Measurements from ENCODE around the gene LEKR1. TPM values are rescaled to one million over a fixed set of nuclear protein-coding genes. Genes with fewer than 3 reads are reported as not detected.

LEKR1 gene
- 0.81 and 2.8 TPM in 2 replicates for total RNA-seq (ENCODE audit: low replicate concordance)

DNA sequence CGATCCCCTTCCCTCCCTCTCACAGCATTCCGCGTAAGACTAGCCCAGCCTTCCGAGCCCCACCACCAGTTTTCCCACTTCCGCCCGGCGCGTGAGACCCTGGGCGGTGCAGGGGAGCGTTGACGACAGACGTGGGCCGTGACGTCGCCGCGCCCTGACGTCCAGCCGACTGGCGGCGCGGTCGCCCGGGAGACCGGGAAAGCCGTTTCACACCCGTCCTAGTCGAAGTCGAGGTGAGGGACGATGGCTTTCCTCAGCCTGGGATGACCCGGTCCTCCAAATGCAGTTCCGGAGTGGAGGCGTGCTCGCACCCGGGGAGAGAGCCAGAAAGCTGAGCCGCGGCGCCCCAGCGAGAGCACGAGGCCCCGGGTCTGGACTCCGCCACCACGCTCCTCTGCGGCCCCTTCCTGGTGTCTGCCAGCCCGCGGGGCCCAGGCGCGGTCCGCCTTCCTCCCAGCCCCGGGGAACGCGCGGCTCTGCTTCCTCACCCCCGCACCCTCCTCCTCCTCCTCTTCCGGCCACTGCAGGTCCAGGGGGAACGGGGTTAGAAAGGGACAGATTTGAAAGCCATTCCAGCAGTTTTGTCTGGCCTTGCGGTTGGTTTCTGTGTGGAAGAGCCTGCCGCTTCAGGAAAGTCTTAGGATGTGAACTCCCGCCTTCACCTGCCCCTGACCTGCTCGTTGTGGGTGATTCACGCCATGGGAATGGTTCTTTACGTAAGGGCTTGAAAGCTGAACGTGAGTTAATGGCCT, at the start of gene LEKR1:
LEKR1 (plus strand) TSS at position 210 of the 752 bp plus-strand sequence. CDS start 2,977 bp downstream, outside the sequence.
- TF ChIP-seq, protein P1, sequence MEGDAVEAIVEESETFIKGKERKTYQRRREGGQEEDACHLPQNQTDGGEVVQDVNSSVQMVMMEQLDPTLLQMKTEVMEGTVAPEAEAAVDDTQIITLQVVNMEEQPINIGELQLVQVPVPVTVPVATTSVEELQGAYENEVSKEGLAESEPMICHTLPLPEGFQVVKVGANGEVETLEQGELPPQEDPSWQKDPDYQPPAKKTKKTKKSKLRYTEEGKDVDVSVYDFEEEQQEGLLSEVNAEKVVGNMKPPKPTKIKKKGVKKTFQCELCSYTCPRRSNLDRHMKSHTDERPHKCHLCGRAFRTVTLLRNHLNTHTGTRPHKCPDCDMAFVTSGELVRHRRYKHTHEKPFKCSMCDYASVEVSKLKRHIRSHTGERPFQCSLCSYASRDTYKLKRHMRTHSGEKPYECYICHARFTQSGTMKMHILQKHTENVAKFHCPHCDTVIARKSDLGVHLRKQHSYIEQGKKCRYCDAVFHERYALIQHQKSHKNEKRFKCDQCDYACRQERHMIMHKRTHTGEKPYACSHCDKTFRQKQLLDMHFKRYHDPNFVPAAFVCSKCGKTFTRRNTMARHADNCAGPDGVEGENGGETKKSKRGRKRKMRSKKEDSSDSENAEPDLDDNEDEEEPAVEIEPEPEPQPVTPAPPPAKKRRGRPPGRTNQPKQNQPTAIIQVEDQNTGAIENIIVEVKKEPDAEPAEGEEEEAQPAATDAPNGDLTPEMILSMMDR (IDR thresholded peaks at IDR 0.05; ENCODE audit: insufficient read depth, low read length) = no peak
- peak; percentile 90 for DNase-seq (ENCODE audit: low read depth)
- H3K4me3 ChIP-seq (ENCODE audit: low read depth, low read length) = peak within 1 kb of the TSS; percentile 76

DNA sequence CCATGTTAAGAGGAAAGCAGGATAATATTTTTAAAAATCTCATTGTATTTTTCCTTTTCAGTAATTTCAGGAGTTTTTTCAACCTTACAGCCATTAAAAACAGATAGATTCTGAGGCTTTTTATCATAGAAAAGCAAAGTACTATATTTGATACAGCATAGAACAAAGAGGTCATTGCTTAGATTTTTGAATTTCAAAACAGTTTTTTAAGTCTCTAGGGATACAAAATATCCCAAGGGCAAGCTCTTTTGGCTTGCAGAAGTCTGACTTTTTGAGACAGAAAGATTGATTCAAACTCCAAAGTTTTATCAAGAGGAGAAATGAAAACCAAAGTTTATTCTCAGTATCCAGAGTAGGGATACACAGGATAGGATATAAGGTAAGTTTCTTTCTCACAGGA, 49.3 kb upstream of the LEKR1 start:
- no peak overlapping the region for H3K4me3 ChIP-seq (ENCODE audit: low read depth, low read length)
- DNase-seq (ENCODE audit: low read depth) = no peak
- TF ChIP-seq, protein P1 (IDR thresholded peaks at IDR 0.05; ENCODE audit: insufficient read depth, low read length) = no peak

DNA sequence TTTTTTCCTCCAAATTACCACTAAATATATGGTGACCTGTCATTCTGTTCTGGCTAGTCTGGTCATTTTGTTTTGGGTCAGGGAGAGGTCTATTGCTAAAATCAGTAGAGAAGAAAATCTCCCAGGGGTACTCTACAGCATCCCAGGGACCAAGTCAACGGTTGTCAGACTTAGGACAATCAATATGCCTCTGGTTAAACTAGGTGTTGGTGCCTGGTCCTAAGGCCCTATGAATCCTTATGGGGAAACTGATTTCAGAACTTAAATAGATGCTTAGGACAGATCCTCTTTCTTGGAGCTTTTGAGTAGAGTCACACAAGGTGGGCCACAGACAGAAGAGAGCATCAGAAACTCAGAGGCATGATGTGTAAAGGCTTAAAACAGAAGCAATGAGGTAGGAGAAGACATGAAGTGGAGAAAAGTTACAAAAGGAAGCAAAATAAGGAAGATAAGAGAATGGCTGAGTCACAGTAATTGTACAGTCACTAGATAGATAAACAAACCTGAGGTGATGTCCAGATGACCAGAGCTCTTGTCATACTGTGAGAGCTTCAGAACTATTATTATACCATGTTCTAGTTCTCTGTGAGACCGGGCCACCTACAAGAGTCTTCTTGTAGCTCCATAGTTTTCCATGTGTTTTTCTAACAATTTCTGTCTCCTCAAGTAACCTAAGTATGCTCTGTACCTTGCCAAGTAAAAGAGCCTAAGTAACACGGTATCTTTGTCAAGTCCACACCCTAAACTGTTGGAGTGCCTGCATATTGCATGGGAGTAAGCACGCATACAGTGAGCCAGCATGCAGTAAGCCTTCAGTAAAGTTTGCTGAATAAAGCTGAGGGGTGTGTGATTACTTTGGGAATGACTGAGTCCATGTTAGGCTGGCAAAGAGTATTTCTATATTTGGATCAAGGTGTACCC, 44.6 kb upstream of the LEKR1 start:
- no peak overlapping the region for H3K4me3 ChIP-seq (ENCODE audit: low read depth, low read length)
- TF ChIP-seq, protein P1 (IDR thresholded peaks at IDR 0.05; ENCODE audit: insufficient read depth, low read length) = no peak
- peak; percentile 74 for DNase-seq (ENCODE audit: low read depth)

DNA sequence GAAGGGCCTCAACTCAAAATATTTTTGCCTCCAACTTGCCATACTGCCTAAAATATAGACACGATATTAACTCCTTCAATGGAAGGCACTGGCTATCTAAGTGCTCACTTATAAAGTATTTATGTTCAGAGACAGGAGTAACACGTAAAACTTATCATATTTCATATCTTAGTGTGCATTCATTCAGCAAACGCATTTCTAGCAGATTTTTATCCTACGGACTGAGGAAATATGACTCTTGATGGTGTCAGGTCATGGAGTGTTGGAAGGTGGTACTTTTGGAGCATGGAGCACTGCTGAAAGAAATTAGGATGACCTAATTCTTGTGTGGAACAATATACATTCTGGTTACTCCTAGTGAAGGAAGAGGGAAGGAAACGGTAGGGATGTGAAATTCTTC, 43.8 kb upstream of the LEKR1 start:
- DNase-seq (ENCODE audit: low read depth) = no peak
- no peak overlapping the region for H3K4me3 ChIP-seq (ENCODE audit: low read depth, low read length)
- TF ChIP-seq, protein P1 (IDR thresholded peaks at IDR 0.05; ENCODE audit: insufficient read depth, low read length) = no peak

DNA sequence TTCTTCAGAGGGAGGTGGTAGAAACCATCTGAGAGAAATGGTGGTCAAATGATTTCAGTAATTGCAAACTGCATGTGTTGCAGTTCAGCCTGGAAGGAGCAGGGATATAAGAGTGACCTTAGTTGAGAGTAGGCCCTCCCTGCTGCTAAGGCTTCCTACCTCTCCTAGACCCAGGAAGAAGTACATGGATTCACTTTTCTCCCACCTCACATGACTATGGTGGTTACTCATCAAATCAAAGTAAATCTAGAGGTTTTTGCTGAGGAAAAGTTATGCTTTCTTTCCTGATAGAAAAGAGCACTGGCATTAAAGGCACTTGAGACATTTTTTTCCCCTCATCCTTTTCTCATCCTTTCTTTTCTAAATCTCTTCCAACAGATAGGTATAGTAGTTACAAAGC, 43.2 kb upstream of the LEKR1 start:
- TF ChIP-seq, protein P1 (IDR thresholded peaks at IDR 0.05; ENCODE audit: insufficient read depth, low read length) = no peak
- no peak overlapping the region for H3K4me3 ChIP-seq (ENCODE audit: low read depth, low read length)
- peak; percentile 8 for DNase-seq (ENCODE audit: low read depth)

DNA sequence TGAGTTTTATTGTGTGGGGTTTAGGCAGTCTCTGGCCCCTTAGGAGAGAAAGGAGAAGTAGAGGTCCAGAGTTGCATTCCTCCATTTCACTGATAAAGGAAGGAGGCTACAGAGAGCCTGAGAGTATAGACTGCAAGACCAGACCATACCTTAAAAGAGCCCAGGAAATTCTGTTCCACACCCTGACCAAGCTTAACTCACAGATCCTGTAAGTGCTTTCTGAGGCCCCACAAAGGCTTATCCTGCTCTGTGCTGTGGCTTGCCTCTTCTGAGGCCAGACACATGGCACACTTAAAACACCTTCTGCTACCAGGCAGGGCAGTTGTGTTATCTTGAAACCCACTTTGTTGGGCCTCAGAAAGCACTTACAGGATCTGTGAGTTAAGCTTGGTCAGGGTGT, 39.2 kb upstream of the LEKR1 start:
- TF ChIP-seq, protein P1 (IDR thresholded peaks at IDR 0.05; ENCODE audit: insufficient read depth, low read length) = no peak
- no peak overlapping the region for H3K4me3 ChIP-seq (ENCODE audit: low read depth, low read length)
- DNase-seq (ENCODE audit: low read depth) = no peak
